OCI-LY1 (cell line): ENCODE results near the gene RND3.

Experiments used
- H2AFZ ChIP-seq: fragments of 200-600 bp; sonication (generic), shearing (Covaris generic); 2 replicates; pipeline ENCODE4 v1.6.0; 2014; ENCODE audit warnings: antibody characterized with exemption, mild to moderate bottlenecking, low read length
- H3F3A ChIP-seq: fragments of 200-600 bp; sonication (generic), shearing (Covaris generic); 2 replicates; pipeline ENCODE4 v1.6.0; 2014; ENCODE audit warnings: mild to moderate bottlenecking, antibody characterized with exemption, low read length, moderate library complexity; ENCODE audit not compliant: insufficient read depth
- H3K27ac ChIP-seq: fragments of 200-600 bp; sonication (generic); 2 replicates; pipeline ENCODE4 v1.5.1; 2014; ENCODE audit warnings: low read length, mixed run types, mild to moderate bottlenecking, low read depth; ENCODE audit not compliant: poor library complexity, severe bottlenecking
- H3K27me3 ChIP-seq: fragments of 200-600 bp; sonication (generic); 2 replicates; pipeline ENCODE4 v1.6.0; 2014; ENCODE audit warnings: antibody characterized with exemption, mild to moderate bottlenecking, low read length, moderate library complexity; ENCODE audit not compliant: insufficient read depth
- H3K36me3 ChIP-seq: fragments of 200-600 bp; sonication (generic); 2 replicates; pipeline ENCODE4 v1.6.1; 2014; ENCODE audit warnings: mild to moderate bottlenecking, antibody characterized with exemption, low read length, moderate library complexity, mixed read lengths; ENCODE audit not compliant: insufficient read depth
- H3K4me1 ChIP-seq: fragments of 200-600 bp; sonication (generic); 2 replicates; pipeline ENCODE4 v1.5.1; 2014; ENCODE audit warnings: mild to moderate bottlenecking, low read length, moderate library complexity; ENCODE audit not compliant: insufficient read depth, severe bottlenecking
- H3K4me2 ChIP-seq: fragments of 200-600 bp; sonication (generic), shearing (Covaris generic); 2 replicates; pipeline ENCODE4 v1.6.1; 2014; ENCODE audit warnings: low read length
- H3K4me3 ChIP-seq: fragments of 200-600 bp; sonication (generic); 2 replicates; pipeline ENCODE4 v1.5.1; 2014; ENCODE audit warnings: low read length, low read depth, mild to moderate bottlenecking, mixed read lengths; ENCODE audit not compliant: poor library complexity, severe bottlenecking
- H3K79me2 ChIP-seq: fragments of 200-600 bp; shearing (Covaris generic); 2 replicates; pipeline ENCODE4 v1.6.1; 2016; ENCODE audit warnings: mixed run types, low read length, mixed read lengths; ENCODE audit not compliant: insufficient read depth
- H3K9ac ChIP-seq: fragments of 200-600 bp; sonication (generic), shearing (Covaris generic); 2 replicates; pipeline ENCODE4 v1.6.1; 2014; ENCODE audit warnings: mild to moderate bottlenecking, low read length, mixed read lengths
- H3K9me2 ChIP-seq: fragments of 200-600 bp; sonication (generic), shearing (Covaris generic); 2 replicates; pipeline ENCODE4 v1.6.1; 2014; ENCODE audit warnings: low read depth, mild to moderate bottlenecking, low read length, mixed read lengths
- H3K9me3 ChIP-seq: fragments of 200-600 bp; shearing (Covaris generic); 2 replicates; pipeline ENCODE4 v1.6.1; 2014; ENCODE audit warnings: low read length, mixed read lengths
- H4K20me1 ChIP-seq: fragments of 200-600 bp; sonication (generic), shearing (Covaris generic); 2 replicates; pipeline ENCODE4 v1.6.0; 2016; ENCODE audit warnings: mild to moderate bottlenecking, low read length; ENCODE audit not compliant: insufficient read depth
- EZH2 ChIP-seq: fragments of 200-600 bp; sonication (generic), shearing (Covaris generic); IDR thresholded peaks from 2 replicates; pipeline ENCODE4 v1.8.0; 2017; ENCODE audit warnings: borderline replicate concordance, mixed run types, mild to moderate bottlenecking, antibody characterized with exemption, low read length, moderate library complexity, mixed read lengths
- TF ChIP-seq, protein P1 (sequence below): fragments of 200-600 bp; sonication (generic), shearing (Covaris generic); IDR thresholded peaks from 2 replicates; pipeline ENCODE4 v1.5.1; 2017; ENCODE audit warnings: mild to moderate bottlenecking, antibody characterized with exemption, low read length, moderate library complexity, mixed read lengths

RND3 gene

DNA sequence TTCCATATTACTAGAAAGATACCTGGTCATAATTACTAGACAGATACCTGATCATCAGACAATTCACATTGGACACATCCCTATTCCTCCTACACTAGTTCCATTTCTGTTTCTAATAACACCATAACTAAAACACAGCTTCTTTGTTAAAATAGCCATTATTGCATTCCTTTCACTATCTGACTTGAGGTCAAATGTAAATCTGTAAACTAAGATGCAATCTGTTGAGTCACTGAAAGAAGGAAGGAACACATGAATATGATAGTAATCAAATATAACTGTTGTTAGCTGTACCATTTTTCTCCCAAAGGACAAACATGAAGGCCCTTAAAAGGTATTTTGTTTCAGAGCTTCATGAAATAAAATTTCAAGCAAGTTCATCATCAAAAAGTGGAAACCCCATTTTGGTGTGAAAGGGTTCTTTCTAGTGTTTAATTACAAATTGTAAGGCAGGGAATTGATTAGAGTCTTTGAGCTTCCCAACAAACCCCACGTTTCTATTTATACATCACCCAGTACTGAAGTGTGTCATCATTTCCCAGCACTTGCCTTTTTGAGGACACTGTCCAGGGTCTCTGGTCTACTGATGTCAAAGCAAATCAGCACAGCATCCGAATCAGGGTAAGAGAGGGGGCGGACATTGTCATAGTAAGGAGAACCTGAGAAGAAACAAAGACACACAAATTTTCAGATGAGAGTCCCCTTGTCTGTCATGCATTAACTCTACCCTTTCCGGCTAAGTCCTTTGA lies 13.0 kb downstream of the RND3 start:
- H3F3A ChIP-seq = no peaks in the 10 kb centered on the region
- H3K27me3 ChIP-seq = no peaks in the 10 kb centered on the region
- no peaks in the 10 kb centered on the region for H3K9me3 ChIP-seq
- no peak overlapping the region for H2AFZ ChIP-seq
- no peaks in the 10 kb centered on the region for H3K79me2 ChIP-seq
- no peak for TF ChIP-seq EZH2
- TF ChIP-seq, protein P1, sequence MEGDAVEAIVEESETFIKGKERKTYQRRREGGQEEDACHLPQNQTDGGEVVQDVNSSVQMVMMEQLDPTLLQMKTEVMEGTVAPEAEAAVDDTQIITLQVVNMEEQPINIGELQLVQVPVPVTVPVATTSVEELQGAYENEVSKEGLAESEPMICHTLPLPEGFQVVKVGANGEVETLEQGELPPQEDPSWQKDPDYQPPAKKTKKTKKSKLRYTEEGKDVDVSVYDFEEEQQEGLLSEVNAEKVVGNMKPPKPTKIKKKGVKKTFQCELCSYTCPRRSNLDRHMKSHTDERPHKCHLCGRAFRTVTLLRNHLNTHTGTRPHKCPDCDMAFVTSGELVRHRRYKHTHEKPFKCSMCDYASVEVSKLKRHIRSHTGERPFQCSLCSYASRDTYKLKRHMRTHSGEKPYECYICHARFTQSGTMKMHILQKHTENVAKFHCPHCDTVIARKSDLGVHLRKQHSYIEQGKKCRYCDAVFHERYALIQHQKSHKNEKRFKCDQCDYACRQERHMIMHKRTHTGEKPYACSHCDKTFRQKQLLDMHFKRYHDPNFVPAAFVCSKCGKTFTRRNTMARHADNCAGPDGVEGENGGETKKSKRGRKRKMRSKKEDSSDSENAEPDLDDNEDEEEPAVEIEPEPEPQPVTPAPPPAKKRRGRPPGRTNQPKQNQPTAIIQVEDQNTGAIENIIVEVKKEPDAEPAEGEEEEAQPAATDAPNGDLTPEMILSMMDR = no peak
- no peaks in the 10 kb centered on the region for H3K9me2 ChIP-seq
- no peak overlapping the region for H3K4me3 ChIP-seq
- H3K36me3 ChIP-seq = no peaks in the 10 kb centered on the region
- H3K4me1 ChIP-seq = no peaks in the 10 kb centered on the region
- no peak overlapping the region for H3K4me2 ChIP-seq
- H3K27ac ChIP-seq = no peak overlapping the region
- no peaks in the 10 kb centered on the region for H4K20me1 ChIP-seq
- no peak overlapping the region for H3K9ac ChIP-seq

DNA sequence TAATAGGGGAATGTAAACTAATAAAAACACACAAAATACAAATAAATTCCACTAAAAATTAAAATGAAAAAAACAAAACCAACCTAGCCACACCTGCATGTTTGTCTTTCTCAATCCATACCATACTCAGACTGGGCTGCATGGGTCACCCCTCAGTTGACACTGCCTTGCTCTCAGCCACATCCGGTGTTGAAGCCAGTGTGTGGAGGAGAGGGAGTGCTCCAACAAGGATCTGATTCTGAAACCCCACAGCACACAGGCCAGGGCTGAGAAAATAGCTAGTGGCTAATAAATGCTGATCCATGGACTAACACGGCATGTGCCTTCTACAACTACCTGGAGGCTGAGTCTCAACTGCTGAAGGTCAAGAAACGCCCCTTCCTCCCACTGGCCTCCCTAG lies 13.7 kb downstream of the RND3 start:
- Histone ChIP-seq H3F3A (no peaks in the 10 kb centered on the region), H3K4me3 (no peak overlapping the region), H3K36me3 (no peaks in the 10 kb centered on the region), H3K79me2 (no peaks in the 10 kb centered on the region), H3K27ac (no peak overlapping the region), H3K9ac (no peak overlapping the region), H3K9me3 (no peaks in the 10 kb centered on the region), H4K20me1 (no peaks in the 10 kb centered on the region), H3K27me3 (no peaks in the 10 kb centered on the region), H2AFZ (no peak overlapping the region), H3K4me1 (no peaks in the 10 kb centered on the region), H3K4me2 (no peak overlapping the region), H3K9me2 (no peaks in the 10 kb centered on the region)
- TF ChIP-seq, protein P1 = no peak
- no peak for TF ChIP-seq EZH2

DNA sequence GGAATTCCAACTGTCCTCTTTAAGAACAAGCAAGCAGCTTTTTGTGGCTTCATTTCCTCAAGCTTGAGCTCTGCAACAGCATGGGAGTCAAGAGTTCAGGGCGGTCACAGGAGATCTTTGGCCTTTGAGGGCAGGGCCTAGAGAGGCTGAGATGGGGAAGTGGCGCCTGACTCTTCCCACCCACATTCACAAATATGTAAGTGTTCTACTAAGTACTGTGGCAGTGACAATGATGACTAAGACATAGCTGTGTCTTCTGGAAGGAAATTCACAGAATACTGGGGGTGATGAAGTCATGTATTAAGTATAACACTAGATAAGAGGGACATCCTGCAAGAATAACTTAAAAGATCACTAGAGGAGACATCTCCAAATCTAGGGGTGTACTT lies 15.0 kb downstream of the RND3 start:
- H3K27me3 ChIP-seq = no peaks in the 10 kb centered on the region
- H3K9ac ChIP-seq = no peak overlapping the region
- no peaks in the 10 kb centered on the region for H3F3A ChIP-seq
- no peaks in the 10 kb centered on the region for H3K79me2 ChIP-seq
- H3K27ac ChIP-seq = no peak overlapping the region
- H4K20me1 ChIP-seq = no peaks in the 10 kb centered on the region
- H3K9me2 ChIP-seq = no peaks in the 10 kb centered on the region
- no peaks in the 10 kb centered on the region for H3K9me3 ChIP-seq
- no peaks in the 10 kb centered on the region for H3K36me3 ChIP-seq
- H3K4me3 ChIP-seq = no peak overlapping the region
- TF ChIP-seq EZH2 = no peak
- TF ChIP-seq, protein P1 = no peak
- no peak overlapping the region for H3K4me2 ChIP-seq
- H2AFZ ChIP-seq = no peak overlapping the region
- no peaks in the 10 kb centered on the region for H3K4me1 ChIP-seq
